CD4-positive, alpha-beta T cell treated with Interferon gamma for 1 hour (primary cell): Measurements from ENCODE around the gene HSD11B1.

Experiments
- DNase-seq: peaks from one replicate; pipeline ENCODE4 v3.0.0-alpha.2; 2020

The HSD11B1 gene

GRCh38 chr1:209729436-209729835, 24.8 kb downstream of the HSD11B1 start:
- DNase-seq: no peak

- no peak for DNase-seq
Measured at GRCh38 chr1:209732725-209733124, 28.1 kb downstream of the HSD11B1 start.

DNA sequence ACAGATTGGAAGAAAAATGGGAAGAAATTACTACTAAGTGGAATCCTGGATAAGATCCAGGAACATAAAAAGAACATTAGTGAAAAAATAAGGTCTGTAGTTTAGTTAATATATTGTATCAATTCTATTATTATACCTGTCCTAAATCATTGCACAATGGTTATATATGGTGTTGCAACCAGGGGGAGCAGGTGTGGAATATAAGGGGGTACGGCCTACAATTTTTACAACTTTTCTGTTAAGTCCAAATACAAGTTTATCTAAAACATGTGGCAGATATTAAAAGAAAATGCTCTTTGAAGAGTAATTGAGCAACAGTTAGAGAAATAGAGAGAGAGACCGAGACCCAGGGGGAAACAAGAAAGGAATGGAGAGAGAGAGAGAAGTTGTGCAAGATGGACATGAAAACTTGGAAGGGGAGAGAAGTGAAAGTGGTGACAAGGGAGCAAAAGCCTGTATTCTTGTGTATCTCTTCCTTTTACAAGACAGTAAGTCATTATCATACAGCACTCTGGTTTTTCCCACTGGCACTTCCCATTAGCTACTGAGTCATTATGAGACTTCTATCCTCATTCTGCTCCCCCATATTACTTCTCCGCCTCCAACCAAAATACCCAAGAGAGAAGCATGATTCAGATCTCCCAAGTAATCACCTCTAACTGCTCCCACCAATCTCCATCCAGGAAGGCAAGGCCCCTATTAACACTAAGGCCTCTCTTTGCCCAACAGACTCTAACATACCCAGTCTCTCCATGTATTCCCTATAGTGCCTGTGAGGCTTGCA, 29.0 kb downstream of the HSD11B1 start:
- no peak for DNase-seq

DNA sequence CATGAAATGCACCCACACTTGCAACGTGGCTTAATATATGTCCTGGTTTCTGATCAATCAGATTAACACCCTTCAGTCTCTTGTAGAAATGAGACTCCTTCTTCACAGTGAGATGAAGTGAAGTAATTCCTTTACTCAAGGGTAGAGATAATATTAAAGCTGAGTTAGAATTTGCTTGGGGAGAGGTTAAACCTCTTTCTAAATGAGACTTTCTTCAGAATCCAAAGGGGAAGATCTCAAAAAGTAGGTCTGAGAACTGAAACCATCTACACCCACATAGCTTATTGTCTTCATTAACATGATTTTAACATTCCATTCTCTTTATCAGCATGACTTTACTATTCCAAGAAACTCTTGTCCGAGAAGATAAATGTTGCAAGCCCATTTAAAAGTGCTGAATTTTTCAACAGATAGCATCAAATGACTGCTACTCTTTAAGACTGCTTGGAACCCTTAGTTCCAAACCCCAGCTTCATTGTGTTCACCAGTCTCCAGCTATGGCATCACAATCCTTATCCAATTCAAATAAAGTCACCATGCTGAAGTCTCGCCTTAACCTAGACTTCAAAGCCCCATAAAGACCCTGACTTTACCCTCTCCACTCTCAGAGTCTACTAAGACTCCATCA, 32.0 kb downstream of the HSD11B1 start:
- no peak for DNase-seq

DNA sequence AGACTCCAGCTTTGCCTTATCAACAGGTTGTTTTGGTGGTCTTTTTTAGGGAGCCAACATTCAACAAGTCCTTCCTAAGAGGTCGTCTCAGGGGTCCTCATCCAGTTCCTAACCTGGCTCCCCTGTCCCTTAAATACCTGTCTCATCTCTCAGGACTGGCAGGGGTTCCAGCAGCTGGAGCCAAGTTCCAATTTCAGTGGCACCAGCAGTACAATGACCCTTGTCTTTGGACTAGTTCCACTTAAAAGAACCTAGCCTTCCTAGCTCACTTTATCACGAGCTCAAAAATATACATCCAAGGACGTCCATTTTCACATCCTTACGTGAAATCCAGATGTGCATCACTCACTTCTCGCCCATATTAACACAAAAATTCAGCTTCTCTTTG, 32.5 kb downstream of the HSD11B1 start:
- no peak for DNase-seq

DNA sequence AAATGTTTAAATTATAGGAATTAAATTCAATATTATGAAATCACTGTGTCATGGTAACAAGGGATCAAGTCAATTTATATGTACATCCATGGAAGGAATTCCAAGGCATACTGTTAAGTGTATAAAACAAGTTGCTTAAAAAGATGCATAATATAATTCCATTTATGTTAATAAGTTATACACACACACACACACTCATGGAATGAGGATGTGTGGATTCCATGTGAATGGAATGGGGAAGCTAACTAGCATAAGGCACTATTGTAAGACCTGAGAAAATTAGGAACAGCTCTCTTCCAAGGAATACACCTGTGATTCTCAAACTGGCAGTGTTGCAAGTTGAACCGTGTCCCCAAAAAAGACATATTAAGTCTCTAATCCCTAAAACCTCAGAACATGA, 33.6 kb downstream of the HSD11B1 start:
- no peak for DNase-seq

DNA sequence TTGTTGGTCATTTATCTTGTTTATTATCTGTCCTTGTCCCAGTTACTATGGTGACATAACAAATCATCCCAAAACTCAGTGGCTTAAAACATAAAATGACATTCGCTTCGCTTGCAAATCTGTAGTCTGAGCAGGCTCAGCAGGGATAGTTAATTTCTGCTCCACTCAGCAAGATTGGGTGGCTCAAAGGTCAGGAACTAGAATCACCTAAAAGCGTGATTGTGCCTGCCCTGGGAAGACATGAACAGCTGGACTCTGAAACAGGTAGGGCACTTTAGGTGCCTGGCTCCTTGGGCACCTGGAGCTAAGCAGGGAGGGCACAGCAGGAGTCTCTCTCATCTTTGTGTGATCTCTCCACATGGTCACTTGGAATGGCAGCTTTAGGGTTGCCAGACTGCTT, 36.5 kb downstream of the HSD11B1 start:
- no peak for DNase-seq

DNA sequence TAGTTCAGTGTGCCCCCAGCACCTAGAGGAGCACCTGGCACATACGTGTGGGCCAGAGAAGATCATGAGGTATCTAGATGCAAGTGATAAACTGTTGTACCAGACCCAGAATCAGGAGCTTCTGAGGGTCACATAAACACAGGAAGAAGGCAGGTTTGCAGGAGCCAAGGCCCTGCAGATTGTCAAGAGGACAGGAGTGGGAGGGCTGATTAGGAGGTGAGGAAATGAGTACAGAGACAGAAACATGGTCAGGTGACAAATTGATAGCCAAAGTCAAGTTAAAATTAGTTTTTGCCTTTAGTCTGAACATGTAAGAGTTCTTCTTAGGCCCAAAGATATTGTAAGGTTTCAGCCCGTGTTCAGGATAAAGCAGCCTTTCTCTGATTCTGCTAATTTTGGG, 37.2 kb downstream of the HSD11B1 start:
- DNase-seq: no peak

GRCh38 chr1:209742409-209743144, 37.9 kb downstream of the HSD11B1 start:
- no peak for DNase-seq

- DNase-seq: no peak
Measured at GRCh38 chr1:209743145-209743482, 38.5 kb downstream of the HSD11B1 start.

GRCh38 chr1:209746451-209747165, 42.0 kb downstream of the HSD11B1 start:
- DNase-seq: no peak

- peak; percentile 92 for DNase-seq
Measured at GRCh38 chr1:209747580-209748262, 43.1 kb downstream of the HSD11B1 start.

- DNase-seq: no peak
Measured at GRCh38 chr1:209748620-209749019, 44.0 kb downstream of the HSD11B1 start.

DNA sequence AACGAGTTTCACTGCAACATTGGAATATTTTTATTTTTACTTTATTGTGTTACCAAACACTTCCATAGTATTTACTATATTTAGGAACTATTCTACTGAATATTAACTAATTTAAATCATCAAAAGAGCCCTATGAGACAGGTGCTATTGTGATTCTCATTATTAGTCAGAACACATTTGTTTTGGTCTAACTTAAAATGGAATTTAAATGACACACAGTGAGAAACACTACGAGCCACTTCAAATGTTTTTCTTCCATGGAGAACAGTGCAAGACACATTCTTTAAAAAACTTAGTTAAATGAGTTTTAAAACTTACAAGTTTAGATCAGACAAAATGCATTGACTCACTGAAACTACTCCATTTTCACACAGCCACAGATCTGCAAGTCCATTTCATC, 44.6 kb downstream of the HSD11B1 start:
- no peak for DNase-seq

GRCh38 chr1:209749670-209750323, 45.2 kb downstream of the HSD11B1 start:
- DNase-seq: no peak

GRCh38 chr1:209751627-209752231, 47.1 kb downstream of the HSD11B1 start:
- no peak for DNase-seq

DNA sequence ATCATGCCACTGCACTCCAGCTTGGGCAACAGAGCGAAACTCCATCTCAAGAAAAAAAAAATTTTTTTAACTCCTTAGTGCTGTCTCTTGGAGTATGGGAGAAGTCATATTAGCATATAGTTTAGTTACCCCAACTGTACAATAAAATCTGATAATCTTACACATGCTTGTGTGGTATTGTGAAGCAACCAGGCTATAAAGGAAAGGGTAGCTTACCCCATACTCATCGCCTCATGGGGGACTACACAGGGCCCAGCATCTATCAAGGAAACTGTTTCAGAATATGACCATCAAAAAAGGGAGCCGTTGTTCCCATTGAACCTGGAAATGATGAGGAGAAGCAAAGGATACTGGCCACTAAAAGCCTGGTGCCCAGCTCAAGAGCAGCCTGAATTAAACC, 48.2 kb downstream of the HSD11B1 start:
- no peak for DNase-seq

DNA sequence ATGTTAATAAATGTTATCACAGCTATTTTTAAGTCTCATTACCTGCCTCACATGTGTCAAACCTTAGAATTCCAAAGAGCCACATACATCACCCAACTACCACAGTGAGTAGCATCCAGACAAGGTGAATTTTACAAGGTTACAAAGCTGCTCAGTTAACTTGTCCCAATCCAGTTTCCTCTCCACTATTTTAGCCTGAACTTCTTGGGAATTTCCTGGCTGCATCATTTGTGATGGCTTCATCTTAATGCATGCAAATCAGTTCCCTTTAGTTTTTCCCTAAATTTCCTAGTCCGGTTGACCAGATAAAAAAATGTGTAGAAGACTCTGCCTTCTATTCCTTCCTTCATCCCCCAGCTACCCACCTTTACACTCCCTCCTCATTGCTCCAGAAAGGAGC, 50.6 kb downstream of the HSD11B1 start:
- no peak for DNase-seq

- DNase-seq: peak; percentile 79
Measured at GRCh38 chr1:209755926-209756614, 51.4 kb downstream of the HSD11B1 start, which contains the start of gene TRAF3IP3. TRAF3IP3 (plus strand) TSS chr1:209756053; CDS start chr1:209760040, 3,987 bp downstream.

DNA sequence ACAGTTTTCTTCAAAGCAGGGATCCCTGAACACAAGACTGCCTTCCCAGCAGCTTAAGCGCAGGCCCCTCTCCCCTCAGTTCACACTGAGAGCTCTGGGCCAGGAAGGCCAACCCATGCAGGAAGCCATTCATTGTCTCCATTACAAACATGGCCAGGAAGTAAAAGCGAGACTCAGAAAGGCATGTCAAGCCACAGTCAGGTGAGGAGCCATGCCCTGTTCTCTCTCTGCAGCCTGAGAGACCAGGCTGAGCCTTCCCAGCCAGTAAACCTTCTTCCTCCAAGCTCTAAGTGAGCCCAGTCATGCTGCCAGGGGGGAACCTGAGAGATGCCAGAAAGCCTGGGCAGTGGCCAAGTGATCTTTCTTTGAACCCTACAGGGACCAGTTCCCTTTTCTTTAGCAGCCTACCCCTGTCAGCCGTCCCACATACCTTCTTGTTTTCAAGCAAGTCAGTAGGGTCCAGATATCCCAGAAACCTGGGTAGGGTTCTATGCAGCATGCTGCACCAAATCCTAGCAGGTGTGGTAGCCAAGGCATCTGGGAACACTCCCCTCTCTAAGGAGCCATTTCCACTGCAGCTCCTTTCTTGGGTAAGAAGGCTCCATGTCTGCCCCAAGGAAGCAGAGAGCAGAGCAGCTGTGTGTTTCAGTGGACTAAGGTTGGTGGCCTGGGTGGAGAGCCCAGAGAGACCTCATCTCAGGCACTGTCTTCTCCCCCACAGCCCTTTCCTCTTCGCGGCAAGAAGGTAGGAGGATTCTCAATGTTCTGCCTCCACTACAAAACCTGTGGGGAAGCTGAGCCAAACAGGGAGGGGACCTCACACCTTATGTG, 52.2 kb downstream of the HSD11B1 start:
- peak; percentile 47 for DNase-seq
